GM12878 (cell line): Measurements from ENCODE around the gene ARL15.

Source experiments
- CTCF ChIP-seq, 3 experiments: IDR thresholded peaks in 2 of 3; conservative IDR thresholded peaks in 1 of 3; 2 replicates each; pipeline ENCODE4 v1.5.1; 2011; ENCODE audit warnings: low read depth in 3 of 3, low read length in 3 of 3, mild to moderate bottlenecking in 3 of 3, control low read depth in 2 of 3, moderate library complexity in 2 of 3, inconsistent platforms in 1 of 3, mixed read lengths in 1 of 3; ENCODE audit not compliant: control insufficient read depth in 2 of 3, insufficient read depth in 1 of 3; ENCODE audit errors: extremely low read depth in 1 of 3
- MYC ChIP-seq: IDR thresholded peaks from 2 replicates; pipeline ENCODE4 v1.6.1; 2011; ENCODE audit warnings: mild to moderate bottlenecking, low read length, moderate library complexity, inconsistent platforms; ENCODE audit not compliant: insufficient read depth, insufficient replicate concordance, insufficient read length, severe bottlenecking
- SMAD1 ChIP-seq: fragments of 450-650 bp; IDR thresholded peaks from 2 replicates; pipeline ENCODE4 v1.6.1; 2018; ENCODE audit warnings: mild to moderate bottlenecking, low read depth; ENCODE audit not compliant: partially characterized antibody
- USF1 ChIP-seq: IDR thresholded peaks from 2 replicates; pipeline ENCODE4 v1.6.1; 2011; ENCODE audit warnings: borderline replicate concordance, low read depth, mild to moderate bottlenecking, moderate library complexity, mixed read lengths, low read length; ENCODE audit not compliant: insufficient read depth; ENCODE audit errors: extremely low read length
- ZBTB33 ChIP-seq: fragments of 450-650 bp; IDR thresholded peaks from 2 replicates; pipeline ENCODE4 v1.6.1; 2017; ENCODE audit warnings: mild to moderate bottlenecking

DNA sequence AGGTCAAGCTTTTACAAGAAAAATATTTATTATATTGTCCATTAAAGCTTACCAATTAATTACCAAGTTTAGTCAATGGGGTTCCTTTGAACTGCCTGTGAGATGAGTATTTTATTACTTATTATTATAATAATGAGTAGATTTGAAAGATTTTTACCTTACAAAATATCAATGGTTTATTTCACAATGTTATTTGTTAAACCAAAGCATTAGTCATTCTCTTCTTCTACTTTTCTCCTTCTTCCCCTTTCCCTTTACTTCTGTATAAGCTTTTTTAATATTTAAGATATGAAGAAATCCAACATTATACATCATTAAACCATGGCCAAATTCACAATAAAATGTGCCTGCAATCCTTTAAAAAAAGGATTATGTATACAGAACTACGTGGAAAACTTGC, 369.5 kb downstream of the ARL15 start:
- no peak for TF ChIP-seq USF1
- TF ChIP-seq ZBTB33, result no peak
- TF ChIP-seq SMAD1, result no peak
- TF ChIP-seq MYC, result no peak
- no peak for TF ChIP-seq CTCF (IDR thresholded peaks at IDR 0.05 in 2 of 3, conservative IDR thresholded peaks at IDR 0.05 in 1 of 3; ENCODE audit: control insufficient read depth in 2 of 3, extremely low read depth in 1 of 3, insufficient read depth in 1 of 3, low read depth in 3 of 3, low read length in 3 of 3)
